Measurements from ENCODE around the gene TGFB1.

Gene TGFB1

GRCh38 chr19:41341669-41342490 lies 11.8 kb downstream of the TGFB1 start:
- TF ChIP-seq CTCF (IDR thresholded peaks at IDR 0.05; ENCODE audit: borderline replicate concordance, insufficient read depth, low read depth, low read length) = no peak
- no peak overlapping the region for H3K4me3 ChIP-seq (ENCODE audit: low read depth, low read length)

GRCh38 chr19:41339936-41340335 lies 13.8 kb downstream of the TGFB1 start:
- TF ChIP-seq CTCF (IDR thresholded peaks at IDR 0.05; ENCODE audit: borderline replicate concordance, insufficient read depth, low read depth, low read length) = no peak

GRCh38 chr19:41335467-41335866 lies 18.3 kb downstream of the TGFB1 start:
- TF ChIP-seq CTCF (IDR thresholded peaks at IDR 0.05; ENCODE audit: borderline replicate concordance, insufficient read depth, low read depth, low read length) = no peak
- H3K4me3 ChIP-seq (ENCODE audit: low read depth, low read length) = no peak overlapping the region

More at GRCh38 chr19:41339936-41340335, 13.8 kb downstream of the TGFB1 start:
- H3K4me3 ChIP-seq (ENCODE audit: low read depth, low read length) = no peak overlapping the region

DNA sequence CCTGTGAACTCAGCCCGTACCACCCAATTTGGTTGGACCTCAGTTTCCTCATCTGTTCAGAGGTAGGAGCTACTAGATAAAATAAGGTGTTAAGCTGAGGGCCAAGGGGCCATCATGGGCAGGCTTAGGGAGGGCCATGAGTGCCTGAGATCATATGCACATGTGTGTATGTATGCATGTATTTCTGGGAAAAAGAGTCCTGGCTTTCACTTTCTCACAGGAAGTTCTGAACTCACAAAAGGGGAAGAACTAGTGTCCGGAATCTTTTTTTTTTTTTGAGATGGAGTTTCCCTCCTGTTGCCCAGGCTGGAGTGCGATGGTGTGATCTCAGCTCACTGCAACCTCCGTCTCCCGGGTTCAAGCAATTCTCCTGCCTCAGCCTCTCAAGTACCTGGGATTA lies 18.9 kb downstream of the TGFB1 start:
- H3K4me3 ChIP-seq (ENCODE audit: low read depth, low read length) = no peak overlapping the region

GRCh38 chr19:41332468-41332867 lies 21.3 kb downstream of the TGFB1 start:
- no peak for TF ChIP-seq CTCF (IDR thresholded peaks at IDR 0.05; ENCODE audit: borderline replicate concordance, insufficient read depth, low read depth, low read length)
- H3K4me3 ChIP-seq (ENCODE audit: low read depth, low read length) = no peak overlapping the region

More for the DNA sequence above, 18.9 kb downstream of the TGFB1 start:
- TF ChIP-seq CTCF (IDR thresholded peaks at IDR 0.05; ENCODE audit: borderline replicate concordance, insufficient read depth, low read depth, low read length) = no peak

GRCh38 chr19:41332000-41332399 lies 21.7 kb downstream of the TGFB1 start:
- H3K4me3 ChIP-seq (ENCODE audit: low read depth, low read length) = no peak overlapping the region
- TF ChIP-seq CTCF (IDR thresholded peaks at IDR 0.05; ENCODE audit: borderline replicate concordance, insufficient read depth, low read depth, low read length) = no peak

Data from GM12875 (cell line).